ENCODE measurements around the gene CBR3.
"Not testable (repeated sequence)": the region's sequence is repeated elsewhere in the genome, so short reads cannot be mapped to it uniquely, and the experiment has no call there.

CBR3 gene

DNA sequence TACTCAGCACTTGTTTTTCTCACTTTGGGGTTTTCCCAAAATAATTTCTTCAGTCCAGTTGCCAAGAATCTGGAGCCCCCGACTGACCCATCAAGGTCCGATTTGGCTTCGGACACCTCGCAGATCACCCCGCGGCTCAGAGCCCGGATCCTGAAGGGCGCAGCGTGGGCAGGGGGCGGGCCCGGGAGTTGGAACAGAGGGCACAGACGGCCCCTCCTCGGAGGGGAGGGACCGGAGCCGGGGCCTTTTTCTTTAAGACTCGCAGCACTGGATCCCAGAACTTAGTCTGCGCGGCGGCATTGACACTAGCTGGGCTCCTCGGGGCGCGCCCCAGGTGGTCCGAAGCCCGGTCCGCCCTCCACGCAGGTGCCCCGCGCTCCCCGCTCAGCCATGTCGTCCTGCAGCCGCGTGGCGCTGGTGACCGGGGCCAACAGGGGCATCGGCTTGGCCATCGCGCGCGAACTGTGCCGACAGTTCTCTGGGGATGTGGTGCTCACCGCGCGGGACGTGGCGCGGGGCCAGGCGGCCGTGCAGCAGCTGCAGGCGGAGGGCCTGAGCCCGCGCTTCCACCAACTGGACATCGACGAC is at the start of gene CBR3:
Gene CBR3, plus strand, starts transcription at position 277 of the 588 bp plus-strand sequence. Its CDS starts 114 bp downstream, at position 391.
- no peak for DNase-seq (ENCODE audit: low spot score)

DNA sequence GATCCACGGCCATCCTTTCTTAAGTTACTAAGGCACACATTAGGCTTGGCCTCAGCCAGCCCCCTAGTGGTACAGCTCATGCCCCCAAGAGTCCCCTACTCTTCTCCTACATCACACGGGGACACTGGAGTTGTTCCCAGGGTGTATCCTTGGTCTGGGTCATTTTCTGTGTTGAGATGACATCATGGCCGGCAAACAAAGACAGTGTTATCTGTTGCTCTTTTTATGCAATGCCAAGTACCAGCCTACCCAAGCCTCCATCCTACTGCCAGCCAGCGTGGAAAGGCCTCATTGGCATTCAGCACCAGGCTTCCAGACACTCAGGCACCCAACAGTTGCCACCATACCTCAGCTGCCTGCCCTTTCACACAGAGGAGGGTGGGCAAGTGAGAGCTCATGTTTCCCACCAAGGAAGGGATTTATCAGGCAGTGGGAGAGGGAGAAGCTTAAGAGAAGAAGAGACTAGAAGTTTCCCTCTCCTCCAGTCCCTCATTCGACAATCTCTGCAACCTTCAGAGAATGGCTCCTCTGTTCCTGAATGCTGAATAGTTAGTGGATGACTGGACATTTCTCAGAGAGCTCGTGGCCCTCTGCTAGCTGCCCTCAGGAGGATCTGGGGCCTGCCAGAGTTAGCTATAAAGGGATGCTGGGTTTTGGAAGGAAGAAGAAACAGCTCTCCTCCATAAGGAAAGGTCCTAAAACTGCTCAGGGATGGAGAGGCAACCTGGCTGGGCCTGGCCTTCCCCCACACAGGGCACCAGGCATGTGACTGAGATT is 47.3 kb upstream of the CBR3 start:
- DNase-seq (ENCODE audit: low spot score) = peak; percentile 98

DNA sequence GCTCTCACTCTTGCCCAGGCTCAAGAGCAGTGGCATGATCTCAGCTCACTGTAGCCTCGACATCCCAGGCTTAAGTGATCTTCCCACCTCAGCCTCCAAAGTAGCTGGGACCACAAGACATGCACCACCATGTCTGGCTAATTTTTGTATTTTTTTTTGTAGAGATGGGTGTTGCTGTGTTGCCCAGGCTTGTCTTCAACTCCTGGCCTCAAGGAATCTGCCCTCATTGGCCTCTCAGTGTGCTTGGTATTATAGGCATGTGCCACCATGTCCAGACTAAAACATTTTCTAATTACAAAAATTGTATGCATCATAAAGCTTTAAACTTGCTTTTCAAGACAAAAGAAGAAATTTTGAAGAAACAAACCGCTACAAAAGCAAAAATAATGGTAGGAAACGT is 44.9 kb upstream of the CBR3 start:
- DNase-seq (ENCODE audit: low spot score) = no peak

DNA sequence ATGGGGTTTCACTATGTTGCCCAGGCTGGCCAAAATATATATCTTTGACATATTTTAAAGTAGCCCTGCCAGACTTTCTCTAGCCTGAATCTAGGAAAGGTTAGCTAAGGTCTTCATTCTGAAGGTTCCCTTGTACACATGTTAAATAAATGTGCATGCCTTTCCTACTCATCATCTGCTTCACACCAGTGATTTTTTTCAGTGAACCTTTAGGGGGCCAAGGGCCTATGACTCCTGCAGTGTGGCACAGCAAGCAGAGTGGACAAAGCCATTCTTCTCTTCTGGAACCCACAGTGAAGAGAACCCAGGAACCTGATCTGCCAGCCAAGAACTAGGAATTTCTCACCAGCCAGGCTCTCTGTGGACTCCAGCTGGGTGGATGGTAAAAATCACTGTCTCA is 42.2 kb upstream of the CBR3 start:
- DNase-seq (ENCODE audit: low spot score) = no peak

DNA sequence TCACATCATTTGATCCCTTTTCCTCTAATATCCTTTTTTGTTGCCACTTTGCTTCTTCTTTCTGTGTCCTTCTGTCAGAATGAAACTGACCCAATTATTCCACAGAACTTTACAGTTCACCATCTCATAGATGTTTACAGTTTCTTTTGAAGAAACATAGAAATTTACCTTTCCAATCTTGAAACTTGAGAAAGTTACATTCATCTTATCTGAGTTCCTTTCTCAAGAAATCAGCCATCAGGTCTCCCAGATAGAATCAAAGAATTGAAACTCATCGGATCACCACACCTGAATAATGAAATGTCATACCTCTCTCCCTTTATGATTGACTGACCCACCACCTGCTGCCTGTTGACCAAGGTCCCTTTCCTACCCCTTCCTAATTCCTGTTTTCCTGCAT is 41.4 kb upstream of the CBR3 start:
- no peak for DNase-seq (ENCODE audit: low spot score)

DNA sequence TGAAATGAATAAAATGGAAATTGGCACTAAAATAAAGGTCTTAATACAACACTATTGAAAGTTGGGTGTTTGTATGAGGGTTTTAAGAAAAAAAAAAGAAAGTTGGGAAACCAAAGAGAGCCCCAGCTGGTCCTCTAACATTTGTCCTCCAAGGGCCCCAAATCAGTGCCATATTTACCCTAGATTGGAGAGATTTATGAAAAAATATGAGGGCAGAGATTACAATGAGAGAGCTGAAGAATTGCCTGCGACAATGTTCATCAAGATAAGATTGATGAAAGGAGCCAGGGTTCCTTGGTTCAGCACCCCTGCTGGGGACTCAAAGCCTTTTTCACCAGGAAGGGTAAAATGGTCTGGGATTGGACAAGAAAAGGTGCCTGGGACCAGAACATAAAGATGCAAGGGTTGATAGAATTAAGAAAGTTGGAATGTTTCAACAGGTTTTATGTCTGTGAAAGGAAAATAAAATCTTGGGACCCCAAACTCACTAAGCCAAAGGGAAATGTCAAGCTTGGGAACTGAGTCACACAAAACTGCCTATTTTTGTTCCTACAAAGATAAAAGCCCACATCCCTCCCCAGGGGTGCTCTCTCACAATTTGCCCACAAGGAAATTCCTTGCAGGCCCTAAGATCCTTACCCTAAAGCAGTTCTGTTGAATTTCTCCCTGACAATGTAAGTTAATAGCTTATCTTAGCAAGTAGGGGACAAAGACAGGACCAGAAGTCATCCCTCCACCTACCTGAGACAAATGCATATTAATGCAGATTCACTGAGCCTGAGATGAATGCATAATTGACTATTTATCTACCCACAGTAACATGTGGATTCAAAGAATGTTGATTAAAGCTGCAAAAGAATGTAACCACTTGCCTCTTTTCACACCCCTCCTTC is 38.2 kb upstream of the CBR3 start:
- no peak for DNase-seq (ENCODE audit: low spot score)

DNA sequence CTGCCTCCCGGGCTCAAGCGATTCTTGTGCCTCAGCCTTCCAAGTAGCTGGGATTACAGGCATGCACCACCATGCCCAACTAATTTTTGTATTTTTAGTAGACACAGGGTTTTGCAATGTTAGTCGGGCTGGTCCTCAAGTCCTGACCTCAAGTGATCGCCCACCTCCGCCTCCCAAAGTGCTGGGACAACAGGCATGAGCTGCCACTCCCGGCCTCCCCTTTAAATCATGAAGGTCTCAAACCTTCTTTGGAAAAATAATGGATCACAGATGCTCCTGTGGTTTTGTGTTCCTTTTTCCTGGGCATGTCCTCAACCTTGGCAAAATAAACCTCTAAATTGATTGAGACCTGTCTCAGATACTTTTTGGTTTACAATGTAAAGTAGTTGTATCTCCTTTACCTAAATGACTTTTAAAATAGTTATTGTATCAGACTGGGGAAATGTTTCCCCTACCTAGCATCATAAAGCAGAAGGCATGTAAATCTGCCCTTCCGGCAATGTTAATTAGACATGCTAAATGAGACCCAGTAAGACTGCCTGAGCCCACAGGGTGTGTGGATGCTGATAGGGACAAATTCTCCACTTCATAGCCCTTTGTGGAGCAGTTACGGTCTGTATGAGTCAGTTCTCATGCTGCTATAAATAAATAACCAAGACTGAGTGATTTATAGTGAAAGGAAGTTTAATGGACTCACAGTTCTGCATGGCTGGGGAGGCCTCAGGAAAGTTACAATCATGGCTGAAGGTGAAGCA is 37.3 kb upstream of the CBR3 start:
- DNase-seq (ENCODE audit: low spot score) = no peak

DNA sequence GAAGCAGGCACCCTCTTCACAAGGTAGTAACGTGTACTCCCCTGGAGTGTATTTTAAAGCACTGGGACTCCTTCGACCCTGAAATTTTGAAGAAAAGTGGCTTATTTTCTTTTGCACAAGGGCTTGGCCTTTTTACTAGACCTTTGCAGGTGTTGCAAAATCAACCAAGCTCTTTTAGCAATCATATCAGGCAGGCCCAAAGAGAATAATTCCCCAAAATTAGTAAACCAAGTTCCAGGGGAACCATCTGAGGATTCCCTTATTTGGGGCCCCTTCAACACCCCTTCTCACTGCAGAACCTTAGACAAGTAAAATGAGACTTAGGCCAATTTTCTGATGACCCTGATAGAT is 36.7 kb upstream of the CBR3 start:
- no peak for DNase-seq (ENCODE audit: low spot score)

DNA sequence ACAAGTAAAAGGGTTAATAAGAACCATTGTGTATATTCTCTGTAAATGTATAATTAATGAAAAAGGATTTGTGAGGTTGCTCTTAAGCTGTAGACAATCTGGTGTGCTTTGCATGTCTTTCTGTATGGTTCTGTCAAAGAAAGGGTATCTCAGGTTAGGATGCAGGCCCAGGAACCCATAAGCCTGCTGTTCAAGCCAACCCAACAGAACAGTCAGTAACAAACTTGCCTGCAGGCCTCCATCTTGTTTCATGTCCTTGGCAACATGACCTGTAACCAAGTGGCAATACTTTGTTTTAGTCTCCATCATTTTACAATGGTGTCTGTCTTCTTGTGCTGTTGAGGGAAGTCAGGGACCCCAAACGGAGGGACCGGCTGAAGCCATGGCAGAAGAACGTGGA is 35.9 kb upstream of the CBR3 start:
- no peak for DNase-seq (ENCODE audit: low spot score)

DNA sequence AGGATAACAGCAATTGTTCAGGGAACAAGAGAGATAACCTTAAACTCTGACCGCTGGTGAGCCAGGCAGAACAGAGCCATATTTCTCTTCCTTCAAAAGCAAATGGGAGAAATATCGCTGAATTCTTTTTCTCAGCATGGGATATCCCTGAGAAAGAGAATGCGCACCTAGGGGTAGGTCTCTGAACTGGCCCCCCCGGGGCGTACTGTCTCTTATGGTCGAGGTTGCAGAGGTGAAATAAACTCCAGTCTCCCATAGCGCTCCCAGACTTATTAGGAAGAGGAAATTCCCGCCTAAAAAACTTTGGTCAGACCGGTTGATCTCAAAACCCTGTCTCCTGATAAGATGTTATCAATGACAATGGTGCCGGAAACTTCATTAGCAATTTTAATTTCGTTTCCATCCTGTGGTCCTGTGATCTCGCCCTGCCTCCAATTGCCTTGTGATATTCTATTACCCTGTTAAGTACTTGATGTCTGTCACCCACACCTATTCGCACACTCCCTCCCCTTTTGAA is 35.1 kb upstream of the CBR3 start:
- not testable (repeated sequence) for DNase-seq (ENCODE audit: low spot score)

DNA sequence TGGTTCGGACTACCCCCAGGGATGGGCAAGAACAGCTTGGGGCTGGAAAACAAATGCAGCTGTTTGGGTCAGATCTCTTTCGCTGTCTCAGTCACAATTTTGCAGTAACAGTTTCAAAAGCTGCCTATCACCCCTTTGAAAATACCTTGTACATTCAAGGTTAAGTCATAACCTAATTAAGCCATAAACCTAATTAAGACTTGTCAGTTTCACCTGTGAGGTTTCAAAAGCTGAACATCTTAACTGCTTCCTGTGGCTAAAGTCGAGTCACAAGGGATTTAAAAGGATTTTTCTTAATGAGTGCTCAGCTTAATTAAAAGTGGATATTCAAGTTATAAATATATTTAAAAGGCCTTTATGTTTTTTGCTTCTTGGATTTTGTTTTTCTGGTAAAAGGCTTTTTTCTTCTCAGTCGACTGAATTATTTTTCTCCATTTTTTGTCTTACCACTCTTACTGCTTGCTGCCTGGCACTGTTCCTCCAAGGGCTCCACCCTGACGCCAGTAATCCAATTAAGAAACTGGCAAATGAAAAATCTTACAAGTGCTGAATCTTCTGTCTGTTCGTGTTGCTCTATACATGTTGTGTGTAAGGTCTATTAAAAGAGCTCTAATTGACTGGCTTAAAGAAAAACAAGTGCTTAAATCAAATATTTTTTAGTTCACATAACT is 33.8 kb upstream of the CBR3 start:
- DNase-seq (ENCODE audit: low spot score) = no peak

DNA sequence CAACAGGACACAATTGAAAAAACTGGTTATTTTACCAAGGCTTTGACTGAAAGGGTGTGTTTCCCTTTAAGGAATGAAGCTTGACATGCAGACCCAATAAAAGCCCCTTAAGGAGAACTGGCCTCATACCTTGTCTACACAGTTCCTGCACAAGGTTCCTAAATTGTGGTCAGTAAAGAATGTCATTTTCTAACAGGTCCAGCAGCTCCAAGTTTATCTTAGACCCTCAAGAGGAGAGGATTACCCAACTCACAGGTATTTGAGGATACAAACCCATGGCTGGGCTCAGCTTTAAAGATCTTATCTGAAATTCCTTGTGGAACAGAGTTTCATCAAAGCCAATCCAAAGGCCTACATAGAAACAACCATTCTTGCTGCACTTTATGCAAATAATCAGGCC is 31.4 kb upstream of the CBR3 start:
- DNase-seq (ENCODE audit: low spot score) = no peak

DNA sequence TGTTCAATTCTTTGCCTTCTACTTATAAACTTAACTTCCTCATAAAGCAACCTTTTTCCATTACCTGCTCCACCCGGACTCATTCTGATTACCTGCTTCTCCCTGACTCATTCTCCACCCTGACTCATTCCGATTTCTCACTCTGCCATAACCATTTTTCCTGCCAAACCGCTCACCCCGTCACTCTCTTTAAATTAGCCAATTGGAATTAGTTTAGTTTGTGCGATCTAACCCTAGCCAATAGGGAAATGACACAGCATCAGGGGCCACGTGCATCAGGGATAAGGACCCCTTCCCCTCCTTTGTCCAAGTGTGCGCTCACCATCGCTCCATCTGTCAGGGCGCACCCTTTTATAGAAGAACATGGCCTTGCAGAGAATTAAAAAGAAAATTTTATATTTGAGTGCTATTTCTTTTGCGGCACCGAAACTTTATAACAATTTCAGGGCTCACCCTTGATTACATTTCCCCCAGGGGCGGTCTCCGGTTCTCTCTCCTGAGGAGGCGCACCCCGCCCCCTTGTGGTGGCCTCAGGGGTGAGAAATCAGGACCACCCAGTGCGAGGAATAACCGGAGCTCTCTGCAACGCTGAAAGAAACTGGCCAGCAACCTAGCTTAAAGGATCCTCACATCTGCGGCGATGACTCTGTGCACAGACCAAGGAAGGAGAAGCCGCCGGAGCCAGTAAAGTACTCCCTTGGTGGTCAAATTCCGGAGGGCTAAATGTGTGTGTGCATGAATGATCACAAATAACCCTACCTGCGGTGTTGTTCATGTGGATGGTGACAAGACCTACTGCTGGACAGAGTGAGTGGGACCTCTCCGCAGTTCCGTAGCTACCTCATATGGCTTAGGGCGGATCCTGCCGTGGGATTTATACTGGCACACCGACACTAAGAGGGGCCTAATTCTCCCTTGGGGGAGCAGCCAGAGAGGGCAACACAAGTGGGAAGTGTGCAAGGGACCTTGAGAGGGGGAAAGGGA is 30.3 kb upstream of the CBR3 start:
- peak; percentile 81 for DNase-seq (ENCODE audit: low spot score)

DNA sequence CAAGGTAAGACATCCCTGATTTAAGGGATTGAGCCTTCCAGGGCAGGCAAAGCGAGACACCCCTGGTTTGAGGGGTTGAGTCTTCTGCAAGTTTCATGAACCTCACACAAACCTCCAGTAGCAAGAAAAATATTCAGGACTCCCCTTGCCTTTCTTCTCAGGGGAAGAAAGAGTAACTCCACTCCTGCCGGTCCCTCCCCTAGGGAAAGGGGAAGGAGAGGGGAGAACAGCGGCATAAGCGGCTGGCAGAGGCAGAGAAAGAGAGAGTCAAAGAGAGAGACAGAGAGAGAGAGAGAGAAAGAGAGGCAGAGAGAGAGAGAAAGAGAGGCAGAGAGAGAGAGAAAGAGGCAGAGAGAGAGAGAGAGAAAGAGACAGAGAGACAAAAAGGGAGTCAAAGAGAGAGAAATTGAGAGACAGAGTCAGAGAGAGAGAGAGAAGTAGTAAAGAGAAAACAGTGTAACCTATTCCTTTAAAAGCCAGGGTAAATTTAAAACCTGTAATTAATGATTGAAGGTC is 29.5 kb upstream of the CBR3 start:
- no peak for DNase-seq (ENCODE audit: low spot score)

DNA sequence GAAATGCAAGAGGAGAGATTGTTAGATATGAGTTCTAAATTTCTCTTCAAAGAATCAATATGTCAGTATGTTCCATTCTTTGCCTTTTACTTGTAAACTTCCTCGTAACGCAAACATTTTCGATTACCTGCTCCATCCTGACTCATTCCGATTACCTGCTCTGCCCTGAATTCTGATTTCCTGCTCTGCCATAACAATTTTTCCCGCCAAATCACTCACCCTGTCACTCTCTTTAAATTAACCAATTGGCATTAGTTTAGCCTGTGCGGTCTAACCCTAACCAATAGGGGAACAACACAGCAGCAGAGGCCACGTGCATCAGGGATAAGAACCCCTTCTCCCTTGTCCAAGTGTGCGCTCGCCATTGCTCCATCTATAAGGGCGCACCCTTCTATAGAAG is 25.0 kb upstream of the CBR3 start:
- no peak for DNase-seq (ENCODE audit: low spot score)

DNA sequence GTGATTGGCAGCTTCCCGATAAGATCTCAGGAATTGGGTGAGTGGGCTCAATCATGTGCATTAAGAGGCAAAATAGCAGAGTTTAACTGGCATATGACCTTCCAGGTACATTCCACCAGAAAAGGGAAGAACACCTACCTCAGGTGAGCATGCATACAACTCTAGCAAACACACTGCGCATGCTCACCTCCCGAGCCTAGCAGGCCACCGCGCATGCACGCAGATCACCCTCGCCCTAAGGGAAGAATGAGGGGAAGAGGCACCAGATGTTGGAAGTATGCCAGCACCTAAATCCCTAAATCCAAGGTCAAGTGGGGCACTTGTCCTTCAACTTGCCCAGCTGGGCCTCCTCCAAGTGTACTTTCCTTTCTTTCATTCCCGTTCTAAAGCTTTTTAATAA is 23.6 kb upstream of the CBR3 start:
- DNase-seq (ENCODE audit: low spot score) = no peak

DNA sequence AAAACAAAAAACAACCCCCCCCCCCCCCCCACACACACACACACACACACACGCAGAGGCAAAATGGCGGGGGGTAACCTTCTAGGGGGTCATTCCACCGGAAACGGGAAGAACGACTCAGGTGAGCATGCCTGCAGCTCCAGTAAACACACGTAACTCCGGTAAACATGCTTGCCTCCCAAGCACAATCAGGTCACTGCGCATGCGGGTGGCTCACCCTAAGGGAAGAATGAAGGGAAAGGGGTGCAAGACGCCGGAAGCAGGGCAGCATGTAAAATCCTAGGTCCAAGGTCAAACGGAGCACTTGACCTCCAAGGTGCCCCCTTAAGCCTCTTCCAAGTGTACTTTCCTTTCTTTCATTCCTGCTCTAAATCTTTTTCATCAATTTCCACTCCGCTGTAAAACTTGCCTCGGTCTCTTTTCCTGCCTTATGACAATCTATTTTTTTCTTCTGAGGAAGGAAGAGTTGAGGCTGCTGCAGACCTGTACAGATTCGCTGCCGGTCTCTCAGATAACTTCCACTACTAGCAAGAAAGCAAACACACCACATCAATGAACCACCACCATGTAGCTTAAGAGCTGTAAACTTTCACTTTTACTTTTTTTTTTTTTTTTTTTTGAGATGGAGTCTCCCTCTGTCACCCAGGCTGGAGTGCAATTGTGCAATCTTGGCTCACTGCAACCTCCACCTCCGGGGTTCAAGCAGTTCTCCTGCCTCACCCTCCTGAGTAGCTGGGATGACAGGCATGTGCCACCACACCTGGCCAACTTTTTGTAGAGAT is 21.0 kb upstream of the CBR3 start:
- DNase-seq (ENCODE audit: low spot score) = no peak

DNA sequence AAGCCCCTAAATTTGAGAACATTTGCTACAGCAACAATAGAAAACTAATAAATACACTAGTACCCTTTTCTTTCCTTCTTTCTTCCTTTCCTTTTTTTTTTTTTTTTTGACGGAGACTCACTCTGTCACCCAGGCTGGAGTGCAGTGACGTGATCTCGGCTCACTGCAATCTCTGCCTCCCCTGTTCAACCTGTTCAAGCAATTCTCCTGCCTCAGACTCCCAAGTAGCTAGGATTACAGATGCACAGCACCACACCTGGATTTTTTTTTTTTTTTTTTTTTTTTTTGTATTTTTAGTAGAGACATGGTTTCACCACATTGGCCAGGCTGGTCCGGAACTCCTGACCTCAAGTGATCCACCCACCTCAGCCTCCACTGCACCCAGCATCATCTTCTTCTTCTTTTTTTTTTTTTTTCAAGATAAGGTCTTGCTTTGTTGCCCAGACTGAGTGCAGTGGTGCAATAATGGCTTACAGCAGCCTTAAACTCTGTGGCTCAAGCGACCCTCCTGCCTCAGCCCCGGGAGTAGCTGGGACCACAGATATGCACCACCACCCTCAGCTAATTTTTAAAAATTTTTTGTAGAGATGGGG is 19.6 kb upstream of the CBR3 start:
- DNase-seq (ENCODE audit: low spot score) = no peak

DNA sequence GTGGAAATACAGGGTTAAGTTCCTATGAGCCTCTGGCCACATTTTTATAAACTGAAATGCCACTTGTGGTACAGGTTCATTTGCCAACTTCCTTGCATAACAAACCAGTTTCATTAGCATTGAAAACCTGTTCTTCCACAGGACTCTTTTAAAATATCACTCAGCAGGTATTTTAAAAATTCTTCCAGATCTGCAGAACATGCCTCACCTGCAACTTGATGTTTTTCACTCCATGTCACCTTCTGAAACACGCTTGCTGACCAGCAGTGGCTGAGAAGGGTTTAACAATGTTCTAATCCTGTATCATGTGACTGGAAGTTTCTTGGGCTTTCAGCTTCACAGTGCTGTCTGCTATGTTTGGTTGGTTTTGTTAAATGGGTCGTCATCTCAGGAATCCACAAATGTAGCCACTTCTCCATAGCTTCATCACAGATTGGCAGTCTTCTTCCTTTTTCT is 17.6 kb upstream of the CBR3 start:
- no peak for DNase-seq (ENCODE audit: low spot score)
